ENCODE results near the gene FRMD3.

The FRMD3 gene

DNA sequence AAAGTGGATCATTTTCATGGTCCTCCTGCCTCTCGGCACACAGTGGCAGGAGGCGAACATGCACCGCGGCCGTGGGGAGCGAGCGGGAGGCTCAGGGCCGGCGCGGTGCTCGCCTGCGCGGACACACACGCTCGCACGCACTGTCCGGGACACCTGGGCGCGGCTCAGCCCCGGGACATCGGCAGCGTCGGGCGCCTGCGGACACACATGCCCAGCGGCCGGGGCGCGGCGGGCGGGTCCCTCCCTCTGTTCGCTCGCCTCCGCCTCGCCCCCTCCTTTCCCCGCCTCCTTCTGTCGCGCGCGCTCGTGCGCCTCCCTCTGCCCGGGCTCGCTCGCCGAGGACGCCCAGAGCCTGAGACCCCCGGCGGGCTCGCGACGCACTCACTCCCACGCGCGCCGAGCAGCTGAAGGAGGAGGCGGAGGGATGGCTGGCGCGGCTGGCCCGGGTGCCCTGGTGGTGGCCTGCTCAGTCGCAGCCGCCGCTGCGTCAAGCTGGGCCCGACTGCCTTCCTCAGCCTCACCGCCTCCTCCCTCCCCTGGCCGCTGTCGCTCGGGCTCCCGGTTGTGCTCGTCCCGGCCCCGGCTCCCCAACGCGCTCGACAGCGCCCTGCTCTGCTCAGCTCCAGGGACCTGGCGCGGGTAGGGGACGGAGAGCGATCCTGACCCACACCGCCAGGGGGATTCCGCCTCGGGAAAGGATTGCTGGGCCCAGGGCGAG lies at the start of gene FRMD3:
FRMD3 (minus strand) TSS at position 230 of the 718 bp plus-strand sequence; CDS start at position 60, 170 bp downstream.
- peak; percentile 86 for DNase-seq

GRCh38 chr9:83584995-83585394 lies 46.8 kb upstream of the FRMD3 start:
- no peak for DNase-seq

- peak; percentile 68 for DNase-seq
These were observed 45.2 kb upstream of the FRMD3 start for GRCh38 chr9:83583151-83584014.

- DNase-seq: no peak
These were observed 43.8 kb upstream of the FRMD3 start for GRCh38 chr9:83582029-83582428.

- DNase-seq: no peak
These were observed 36.3 kb upstream of the FRMD3 start for GRCh38 chr9:83574482-83574881.

DNA sequence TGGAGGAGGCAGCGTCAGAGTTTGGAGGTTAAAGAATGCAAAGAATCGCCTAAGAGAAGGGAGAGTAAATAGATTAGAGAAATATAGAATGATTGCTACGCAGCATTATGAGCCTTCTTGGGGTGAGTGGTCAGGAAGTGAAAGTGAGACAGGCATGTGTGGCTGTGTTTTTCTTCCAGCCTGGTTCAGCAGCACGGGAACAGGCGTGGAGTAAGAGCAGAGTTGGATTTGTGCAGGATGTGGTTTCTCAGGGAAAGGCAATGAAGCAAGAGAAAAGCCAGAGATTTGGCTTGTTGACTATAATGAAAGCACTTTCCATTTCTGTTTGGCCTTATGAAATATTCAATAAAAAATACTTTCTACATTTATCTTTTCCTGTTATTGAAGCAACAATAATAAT lies 34.3 kb upstream of the FRMD3 start:
- DNase-seq: no peak

DNA sequence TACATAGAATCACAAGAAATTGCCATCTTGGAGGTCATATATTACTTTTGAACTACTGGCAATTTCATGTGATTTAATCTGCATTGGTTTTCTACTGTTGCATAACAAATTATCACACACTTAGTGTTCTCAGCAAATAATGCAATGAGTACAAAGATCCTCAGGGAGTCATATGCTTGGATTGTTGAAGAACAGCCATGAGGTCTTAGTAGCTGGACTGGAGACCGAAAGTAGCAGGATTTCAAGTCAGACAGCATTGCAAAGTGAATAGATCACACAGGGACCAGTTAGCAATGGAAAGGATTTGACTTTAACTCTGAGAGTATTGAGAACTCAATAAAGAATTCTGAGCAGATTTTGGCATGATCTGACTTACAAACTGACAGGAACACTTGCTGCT lies 32.2 kb upstream of the FRMD3 start:
- no peak for DNase-seq

GRCh38 chr9:83569326-83569725 lies 31.1 kb upstream of the FRMD3 start:
- no peak for DNase-seq

DNA sequence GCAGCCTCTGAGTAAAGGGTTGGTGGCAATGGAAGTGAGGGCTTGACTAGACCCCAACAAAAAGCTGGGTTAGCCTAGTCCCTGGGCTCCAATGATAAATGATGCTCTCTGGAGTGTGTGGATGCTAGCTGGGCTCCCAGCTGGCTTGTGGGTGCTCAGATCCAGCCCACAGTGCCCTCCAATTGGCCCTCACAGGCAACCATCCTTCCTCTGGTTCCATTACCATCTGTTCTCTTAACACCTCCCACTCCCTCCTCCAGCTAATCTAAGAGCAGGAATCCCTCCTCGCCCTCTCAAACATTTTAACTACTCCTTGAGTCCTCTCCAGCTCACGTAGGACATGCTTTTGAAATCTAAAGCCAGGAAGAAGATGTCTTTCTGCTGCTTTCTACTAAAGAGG lies 25.2 kb upstream of the FRMD3 start:
- peak; percentile 7 for DNase-seq

- DNase-seq: no peak
These were observed 22.1 kb upstream of the FRMD3 start for GRCh38 chr9:83560169-83560826.

DNA sequence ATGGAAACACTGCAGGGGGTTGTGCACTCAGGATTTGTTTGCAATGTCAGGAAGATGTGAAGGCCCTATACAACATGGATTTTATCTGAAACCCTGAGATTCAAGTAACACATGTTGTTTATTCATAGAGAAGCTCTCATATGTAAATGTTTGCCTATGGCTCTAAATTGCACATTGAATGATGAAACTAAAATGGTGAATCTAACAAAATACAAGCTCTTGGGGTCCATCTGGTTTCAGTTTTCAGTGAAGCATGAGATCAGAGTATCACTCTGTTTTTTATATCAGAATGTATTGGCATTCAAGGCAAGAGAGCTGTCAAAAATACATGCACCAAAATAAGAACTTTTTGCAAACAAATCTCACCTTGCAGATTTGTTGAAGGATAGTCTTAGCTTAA lies 19.6 kb upstream of the FRMD3 start:
- no peak for DNase-seq

DNA sequence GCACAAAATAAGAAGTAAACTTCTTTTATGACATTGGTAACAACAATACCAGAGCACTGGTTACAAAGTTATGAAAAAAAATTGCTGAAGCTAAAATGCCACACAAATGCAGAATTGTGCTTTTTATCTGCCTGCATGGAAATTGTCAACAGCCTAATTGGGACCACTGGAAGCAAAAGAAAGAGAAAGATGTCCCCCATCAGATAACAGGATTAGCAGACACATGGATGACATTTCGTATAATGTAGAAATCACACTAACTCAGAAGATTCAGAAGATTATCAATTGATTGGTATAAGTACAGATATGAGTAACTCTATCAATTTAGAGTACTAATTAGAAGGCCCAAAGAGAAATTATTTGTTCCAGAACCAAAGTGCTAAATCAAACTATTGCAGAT lies 19.1 kb upstream of the FRMD3 start:
- DNase-seq: no peak

DNA sequence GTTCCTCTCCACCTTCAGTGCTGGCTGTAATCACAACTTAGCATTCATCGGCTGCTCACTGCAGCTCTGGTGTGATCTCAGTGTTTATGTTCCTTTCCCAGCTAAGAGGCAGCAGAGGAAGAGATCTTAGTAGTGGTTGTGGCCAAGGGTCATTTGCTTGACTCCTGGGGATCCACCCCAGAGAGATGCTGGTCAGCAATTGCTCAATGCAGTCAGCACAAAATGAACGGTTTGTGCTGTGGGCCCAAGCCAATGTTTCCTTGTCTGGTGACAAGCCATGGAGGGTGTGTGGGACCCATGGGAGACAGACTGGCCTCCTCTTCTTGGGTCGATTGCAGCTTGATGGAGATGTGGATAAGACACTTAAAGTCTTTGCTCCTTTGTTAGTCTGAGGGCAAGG lies 16.1 kb upstream of the FRMD3 start:
- no peak for DNase-seq

DNA sequence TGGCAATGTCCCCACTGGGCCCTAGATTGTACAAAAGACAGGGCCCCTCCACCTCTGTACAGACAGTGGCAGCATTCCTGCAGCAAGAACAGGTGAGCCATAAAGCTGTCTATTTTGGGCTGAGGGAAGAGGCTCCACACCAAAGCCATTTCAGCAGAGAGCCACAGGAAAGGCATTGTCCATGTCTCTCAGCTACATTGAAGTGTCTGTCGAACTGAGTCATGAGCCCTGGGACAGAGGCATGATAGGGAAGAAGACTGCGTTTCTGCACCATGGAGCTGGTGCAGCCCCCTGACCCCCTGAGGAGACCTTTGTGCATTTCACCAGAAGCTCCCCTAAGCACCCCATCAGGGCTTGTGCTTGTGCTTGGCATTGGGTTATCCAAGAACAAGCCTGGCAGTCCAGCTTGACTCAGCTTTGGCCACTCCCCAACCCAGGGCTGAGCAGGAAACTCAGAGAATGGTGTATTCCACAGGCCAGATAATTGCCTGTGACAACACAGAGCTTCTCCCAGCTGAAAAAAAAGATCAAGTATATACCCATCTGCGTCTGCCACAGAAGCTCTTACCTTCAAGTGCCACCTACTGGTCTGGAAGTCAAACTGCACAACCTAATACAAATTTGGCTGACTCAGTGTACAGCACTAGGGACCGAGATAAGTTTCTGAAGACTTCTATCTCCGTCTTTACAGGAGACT lies 5.9 kb upstream of the FRMD3 start:
- DNase-seq: peak; percentile 82

DNA sequence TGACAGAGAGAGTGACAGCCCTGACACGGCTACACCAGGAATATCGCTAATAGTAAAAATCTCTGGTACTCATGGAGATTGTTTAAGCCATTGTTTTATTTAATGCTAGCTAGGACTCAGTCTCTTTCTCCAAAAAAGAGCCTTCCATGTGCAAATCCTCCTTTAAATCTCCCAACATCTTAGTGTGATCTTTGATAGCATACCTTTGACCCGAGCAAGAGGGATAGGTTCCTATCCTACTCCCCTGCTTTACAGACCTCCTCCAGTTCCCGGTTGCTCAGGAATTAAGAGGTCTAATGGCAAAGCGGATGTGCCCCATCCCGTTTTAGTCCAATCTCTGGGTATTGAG lies 663 bp upstream of the FRMD3 start:
- peak; percentile 18 for DNase-seq

- DNase-seq: peak; percentile 54
These were observed 650 bp downstream of the FRMD3 start for GRCh38 chr9:83537331-83538171.

DNA sequence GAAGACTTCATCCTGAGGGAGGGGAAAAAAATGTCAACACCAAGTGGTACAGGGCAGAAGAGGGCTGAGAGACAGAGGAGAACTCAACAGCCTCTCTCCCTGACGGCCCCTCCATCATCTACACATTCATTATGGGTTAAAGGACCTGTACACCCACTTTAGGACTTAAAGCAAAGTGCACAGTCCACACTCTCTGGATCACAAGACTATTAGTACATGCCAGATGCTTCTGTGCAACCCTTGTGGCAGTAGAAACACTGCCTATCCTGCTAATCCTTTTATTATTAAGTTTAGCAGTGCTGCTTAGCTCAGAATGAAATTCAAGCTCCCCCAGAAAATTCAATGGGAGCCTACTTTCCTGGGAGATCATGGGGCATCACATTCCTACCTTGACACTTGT lies 1.9 kb downstream of the FRMD3 start:
- DNase-seq: peak; percentile 95

GRCh38 chr9:83535736-83536135 lies 2.5 kb downstream of the FRMD3 start:
- no peak for DNase-seq

GRCh38 chr9:83533296-83533695 lies 4.9 kb downstream of the FRMD3 start:
- no peak for DNase-seq

GRCh38 chr9:83526901-83527300 lies 11.3 kb downstream of the FRMD3 start:
- peak; percentile 29 for DNase-seq

- no peak for DNase-seq
These were observed 12.0 kb downstream of the FRMD3 start for GRCh38 chr9:83526211-83526610.

DNA sequence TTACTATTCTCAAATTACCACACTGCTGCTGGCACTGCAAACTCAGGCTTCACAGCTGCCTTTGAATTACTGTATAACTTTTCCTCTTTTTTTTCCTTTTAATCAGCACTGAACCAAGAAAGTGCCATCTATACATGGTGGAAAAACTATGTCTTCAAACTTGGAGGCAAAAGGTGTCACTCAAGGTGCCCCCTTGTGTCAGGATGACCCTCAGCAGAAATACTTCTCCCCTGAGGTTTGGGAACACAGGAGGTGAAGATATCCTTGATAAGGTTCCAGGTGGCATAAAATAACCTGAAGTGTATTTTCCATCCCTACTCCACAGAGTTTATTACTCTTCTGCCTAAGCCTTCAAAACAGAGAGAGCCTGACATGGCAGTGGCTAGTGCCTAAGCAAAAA lies 14.5 kb downstream of the FRMD3 start:
- no peak for DNase-seq
